HepG2 (cell line): Measurements from ENCODE around the gene POGLUT2. TPM values are rescaled to one million over a fixed set of nuclear protein-coding genes. Genes with fewer than 3 reads are reported as not detected.

ENCODE experiments used
- ATAC-seq: fragments of 200-7000 bp; cut with Tn5 transposase; 3 replicates; pipeline ENCODE4 v1.9.1; 2020; ENCODE audit warnings: mild to moderate bottlenecking, moderate library complexity
- BruUV-seq: library from RNA; stranded (reverse); fragments of 400-500 nt; replicated peaks from 2 replicates; lab custom pipeline; 2021; lab: Mats Ljungman, UMichigan
- CTCF ChIA-PET: fragments of 300-600 bp; formaldehyde crosslinking; extraction: SDS; loops from one replicate; lab custom pipeline; 2021; ENCODE audit warnings: low total read pairs, inconsistent platforms, low intra/inter-chr PET ratio; lab: Yijun Ruan, JAX
- POLR2A ChIA-PET: fragments of 350-600 bp; sonication (Branson Sonifier 250); formaldehyde crosslinking; loops from one replicate; lab custom pipeline; 2020; ENCODE audit warnings: antibody characterized with exemption, inconsistent platforms; lab: Yijun Ruan, JAX
- DNase-seq: peaks from one replicate; pipeline ENCODE4 v3.0.0-alpha.2; 2015; ENCODE audit warnings: low spot score
- FAIRE-seq: peaks from 3 replicates; lab custom pipeline; 2011; peaks lifted over from hg19 to GRCh38; lab: Jason Lieb, UNC
- H2AFZ ChIP-seq: one replicate; pipeline ENCODE4 v1.6.1; 2011; ENCODE audit warnings: low read length, inconsistent platforms
- H3K27ac ChIP-seq: fragments of 300-600 bp; 3 replicates; pipeline ENCODE4 v1.8.0; 2011; ENCODE audit warnings: mixed run types, mild to moderate bottlenecking, mixed read lengths, low read length, inconsistent platforms; ENCODE audit not compliant: insufficient read depth; ENCODE audit errors: extremely low read length
- H3K27me3 ChIP-seq, 2 experiments: fragments of 200-600 bp in 1 of 2; 2 replicates in 1 of 2; 3 replicates in 1 of 2; pipeline versions ENCODE4 v1.6.0 to v1.8.0; 2011; ENCODE audit warnings: low read length in 2 of 2, mild to moderate bottlenecking in 2 of 2, moderate library complexity in 2 of 2, inconsistent platforms in 1 of 2; ENCODE audit not compliant: insufficient read depth in 2 of 2, control insufficient read depth in 1 of 2
- H3K36me3 ChIP-seq, 2 experiments: fragments of 200-600 bp in 1 of 2; replicated peaks in 1 of 2; 2 replicates in 1 of 2; 3 replicates in 1 of 2; pipeline versions ENCODE4 v1.5.1 to v1.8.0; 2011; ENCODE audit warnings: low read length in 2 of 2, inconsistent platforms in 1 of 2; ENCODE audit not compliant: insufficient read depth in 2 of 2, control insufficient read depth in 1 of 2
- H3K4me1 ChIP-seq: 2 replicates; pipeline ENCODE4 v1.5.1; 2012; ENCODE audit warnings: low read length, inconsistent platforms; ENCODE audit not compliant: insufficient read depth
- H3K4me2 ChIP-seq: 2 replicates; pipeline ENCODE4 v1.6.0; 2011; ENCODE audit warnings: low read depth, low read length, inconsistent platforms
- H3K4me3 ChIP-seq, 3 experiments: fragments of 200-600 bp in 1 of 3; sonication (generic), shearing (Covaris generic) in 1 of 3; replicated peaks in 1 of 3; 2 replicates each; pipeline ENCODE4 v1.5.1; 2011 to 2016; ENCODE audit warnings: low read length in 3 of 3, inconsistent platforms in 2 of 3, low read depth in 2 of 3, mild to moderate bottlenecking in 2 of 3, control low read depth in 1 of 3, mixed read lengths in 1 of 3; ENCODE audit not compliant: insufficient read depth in 1 of 3
- H3K79me2 ChIP-seq: one replicate; pipeline ENCODE4 v1.6.1; 2011; ENCODE audit warnings: low read length, inconsistent platforms; ENCODE audit not compliant: insufficient read depth
- H3K9ac ChIP-seq: 2 replicates; pipeline ENCODE4 v1.6.0; 2011; ENCODE audit warnings: mild to moderate bottlenecking, low read depth, low read length, inconsistent platforms; ENCODE audit not compliant: insufficient read depth
- H3K9me3 ChIP-seq: 2 replicates; pipeline ENCODE4 v1.5.1; 2012; ENCODE audit warnings: mild to moderate bottlenecking, low read length
- H4K20me1 ChIP-seq: 2 replicates; pipeline ENCODE4 v1.6.0; 2011; ENCODE audit warnings: inconsistent platforms, mild to moderate bottlenecking, low read length, moderate library complexity; ENCODE audit not compliant: insufficient read depth
- AGO2 ChIP-seq: fragments of 200-400 bp; formaldehyde crosslinking; optimal IDR thresholded peaks from 2 replicates; pipeline ENCODE3; 2017; ENCODE audit warnings: mild to moderate bottlenecking, low read depth, low read length, moderate library complexity
- BRCA1 ChIP-seq: sonication (generic); formaldehyde crosslinking; IDR thresholded peaks from 2 replicates; pipeline ENCODE4 v1.4.0; 2020; ENCODE audit warnings: missing genetic modification reagents
- ELF3 ChIP-seq: IDR thresholded peaks from 2 replicates; pipeline ENCODE4 v1.6.1; 2016; ENCODE audit warnings: missing genetic modification reagents, missing compliant biosample characterization
- MBD4 ChIP-seq: IDR thresholded peaks from 2 replicates; pipeline ENCODE4 v1.6.1; 2012; ENCODE audit warnings: low read length, inconsistent platforms, borderline replicate concordance
- MEF2D ChIP-seq: sonication (generic); formaldehyde crosslinking; IDR thresholded peaks from 2 replicates; pipeline ENCODE4 v1.5.1; 2020; ENCODE audit warnings: mild to moderate bottlenecking, missing genetic modification reagents
- NFYC ChIP-seq: IDR thresholded peaks from 2 replicates; pipeline ENCODE4 v1.6.1; 2016; ENCODE audit warnings: missing genetic modification reagents, missing compliant biosample characterization
- RFXANK ChIP-seq: IDR thresholded peaks from 2 replicates; pipeline ENCODE4 v1.6.1; 2016
- SOX13 ChIP-seq, 3 experiments: fragments of 450-650 bp in 1 of 3; sonication (generic) in 1 of 3; formaldehyde crosslinking in 1 of 3; IDR thresholded peaks in 2 of 3; conservative IDR thresholded peaks in 1 of 3; 2 replicates each; pipeline versions ENCODE4 v1.5.0 to v1.6.1; 2016 to 2020; ENCODE audit warnings: antibody characterized with exemption in 1 of 3, mild to moderate bottlenecking in 1 of 3, missing compliant biosample characterization in 1 of 3, missing genetic modification reagents in 1 of 3, moderate library complexity in 1 of 3
- SOX6 ChIP-seq, 2 experiments: fragments of 450-650 bp in 1 of 2; sonication (generic) in 1 of 2; formaldehyde crosslinking in 1 of 2; IDR thresholded peaks; 2 replicates each; pipeline versions ENCODE4 v1.4.0 to v1.6.1; 2017 to 2020; ENCODE audit warnings: antibody characterized with exemption in 1 of 2, mild to moderate bottlenecking in 1 of 2, missing genetic modification reagents in 1 of 2
- SP5 ChIP-seq: IDR thresholded peaks from 2 replicates; pipeline ENCODE4 v1.6.1; 2016; ENCODE audit warnings: low read depth, borderline replicate concordance
- ZNF776 ChIP-seq: sonication (generic); formaldehyde crosslinking; IDR thresholded peaks from 2 replicates; pipeline ENCODE4 v1.4.0; 2020; ENCODE audit warnings: mild to moderate bottlenecking, missing genetic modification reagents
- WGBS: methylation state at CpG from one replicate; pipeline ENCODE4 v1.1.6; 2017; ENCODE audit warnings: low lambda C conversion rate; 5-methylcytosine and 5-hydroxymethylcytosine counted together
- in situ Hi-C: cut with HindIII; loops from 2 replicates; pipeline ENCODE4 v1.10.0; 2017; ENCODE audit warnings: low pct_unique_long_range_greater_than_20kb; ENCODE audit not compliant: extremely low pct_ligation_motif_present
- intact Hi-C: fragments of 100-400 bp; cut with micrococcal nuclease; formaldehyde crosslinking; loops from one replicate; pipeline ENCODE4 v1.10.0; 2022; ENCODE audit not compliant: unreplicated experiment
- polyA plus RNA-seq, 8 experiments: library from polyadenylated mRNA; depleted of rRNA in 3 of 8; stranded (reverse) in 7 of 8; unstranded in 1 of 8; fragments of >200 nt; fragmentation: Illumina TruSeq in 4 of 8; extraction: Trizol in 4 of 8; gene quantifications; 2 replicates each; pipeline versions ENCODE4 v1.2.1 to v1.2.3, GENCODE V29; 2011 to 2016; ENCODE audit warnings: low read depth in 4 of 8, missing spikeins in 1 of 8, mixed read lengths in 1 of 8; ENCODE audit not compliant: insufficient read depth in 1 of 8
- total RNA-seq, 5 experiments: library from RNA; depleted of rRNA; stranded (reverse); fragments of >200 nt; fragmentation: Illumina TruSeq; extraction: Trizol; gene quantifications; 2 replicates each; pipeline ENCODE4 v1.2.3, GENCODE V29; 2016; ENCODE audit warnings: low read depth in 1 of 5

POGLUT2 gene
- total and polyA plus RNA-seq, 2 of the 13 experiments (the other 11 are each of a cell fraction or from before 2014, with no cell fraction given), result 18.0 to 26.1 TPM

DNA sequence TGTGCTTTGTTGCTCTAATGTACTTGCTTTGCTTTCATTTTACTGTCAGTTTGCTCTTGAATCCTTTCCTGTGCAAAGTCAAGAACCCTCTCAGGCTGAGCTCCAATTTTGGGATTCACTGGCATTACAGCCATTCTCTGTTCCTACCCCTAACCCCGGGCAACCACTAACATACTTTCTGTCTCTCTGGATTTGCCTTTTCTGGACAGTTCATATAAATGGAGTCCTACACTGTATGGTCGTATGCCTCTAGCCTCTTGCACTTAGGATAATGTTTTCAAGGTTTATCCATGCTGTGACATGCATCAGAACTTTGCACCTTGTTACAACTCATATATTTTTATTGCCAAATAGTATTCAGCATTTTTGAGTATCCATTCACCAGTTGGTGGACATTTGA lies 22.5 kb downstream of the POGLUT2 start:
- POLR2A ChIA-PET, result no interaction called here
- DNase-seq, result no peak
- BruUV-seq, result no TSS peak
- FAIRE-seq, result no peak
- Histone ChIP-seq H3K79me2 (no peaks in the 10 kb centered on the region), H3K9me3 (no peaks in the 10 kb centered on the region), H2AFZ (no peak overlapping the region), H3K36me3 (no peaks in the 10 kb centered on the region), H3K4me2 (no peak overlapping the region), H3K4me3 (no peak overlapping the region), H3K9ac (no peak overlapping the region), H4K20me1 (no peaks in the 10 kb centered on the region), H3K27me3 (no peaks in the 10 kb centered on the region; a peak in 1 of 5 replicates), H3K27ac (no peak overlapping the region), H3K4me1 (peaks cover 14% of the 10 kb centered on the region)
- intact Hi-C loops, result no loop called here
- 56% methylated on average over 2 of the region's 2 CpGs for WGBS
- in situ Hi-C loops, result no loop called here
- ATAC-seq, result no peak
- TF ChIP-seq ZNF776 (CRISPR knock-in tag) (no peak), RFXANK (CRISPR knock-in tag) (no peak), ELF3 (no peak), SOX6 (IDR thresholded peaks at IDR 0.05) (no peak), SOX6 (CRISPR knock-in tag; IDR thresholded peaks at IDR 0.05) (no peak), AGO2 (no peak), MBD4 (no peak), SP5 (no peak), BRCA1 (CRISPR knock-in tag) (no peak), NFYC (no peak), MEF2D (CRISPR knock-in tag) (no peak), SOX13 (IDR thresholded peaks at IDR 0.05) (no peak), SOX13 (CRISPR knock-in tag; conservative IDR thresholded peaks at IDR 0.05 in 1 of 2, IDR thresholded peaks at IDR 0.05 in 1 of 2) (no peak)
- CTCF ChIA-PET, result no interaction called here
